Smooth muscle cell (in vitro differentiated cells): ENCODE measurements around the gene BNC2. TPM values are rescaled to one million over a fixed set of nuclear protein-coding genes. Genes with fewer than 3 reads are reported as not detected.
"Not testable (repeated sequence)": the region's sequence is repeated elsewhere in the genome, so short reads cannot be mapped to it uniquely, and the experiment has no call there.

ENCODE experiments used
- DNase-seq: peaks from one replicate; lab custom pipeline; 2025; ENCODE audit not compliant: unreplicated experiment; lab: John Stamatoyannopoulos, UW
- H2AFZ ChIP-seq: fragments of 200-600 bp; sonication (generic); 2 replicates; pipeline ENCODE4 v1.6.0; 2016; ENCODE audit warnings: antibody characterized with exemption, low read depth, mild to moderate bottlenecking
- H3F3A ChIP-seq: fragments of 200-600 bp; sonication (generic); 2 replicates; pipeline ENCODE4 v1.6.0; 2017; ENCODE audit warnings: antibody characterized with exemption, low read depth
- H3K27ac ChIP-seq: fragments of 200-600 bp; sonication (generic); 2 replicates; pipeline ENCODE4 v1.5.1; 2016; ENCODE audit warnings: low read depth, mild to moderate bottlenecking
- H3K27me3 ChIP-seq: fragments of 200-600 bp; sonication (generic); 2 replicates; pipeline ENCODE4 v1.6.1; 2016; ENCODE audit warnings: low read depth, mild to moderate bottlenecking
- H3K36me3 ChIP-seq: fragments of 200-600 bp; sonication (generic); 2 replicates; pipeline ENCODE4 v1.5.1; 2016; ENCODE audit warnings: low read depth
- H3K4me1 ChIP-seq: fragments of 200-600 bp; sonication (generic); 2 replicates; pipeline ENCODE4 v1.5.1; 2016; ENCODE audit warnings: low read depth
- H3K4me2 ChIP-seq: fragments of 200-600 bp; sonication (generic); 2 replicates; pipeline ENCODE4 v1.6.0; 2016; ENCODE audit warnings: mild to moderate bottlenecking
- H3K4me3 ChIP-seq: fragments of 200-600 bp; sonication (generic); 2 replicates; pipeline ENCODE4 v1.5.1; 2016; ENCODE audit warnings: mild to moderate bottlenecking
- H3K79me2 ChIP-seq: fragments of 200-600 bp; sonication (generic); 2 replicates; pipeline ENCODE4 v1.6.0; 2016; ENCODE audit warnings: low read depth, mild to moderate bottlenecking
- H3K9ac ChIP-seq: fragments of 200-600 bp; sonication (generic); 2 replicates; pipeline ENCODE4 v1.6.0; 2016; ENCODE audit warnings: low read depth
- H3K9me3 ChIP-seq: fragments of 200-600 bp; sonication (generic); replicated peaks from 2 replicates; pipeline ENCODE4 v1.5.1; 2016; ENCODE audit warnings: low read depth
- H4K20me1 ChIP-seq: fragments of 200-600 bp; sonication (generic); 2 replicates; pipeline ENCODE4 v1.6.0; 2016; ENCODE audit warnings: low read depth
- CTCF ChIP-seq: fragments of 200-600 bp; sonication (generic); IDR thresholded peaks from 2 replicates; pipeline ENCODE4 v1.5.1; 2017; ENCODE audit warnings: borderline replicate concordance, mild to moderate bottlenecking, antibody characterized with exemption; ENCODE audit not compliant: insufficient read depth, poor library complexity, severe bottlenecking
- WGBS: methylation state at CpG from one replicate; pipeline ENCODE4 v1.1.7; 2016; ENCODE audit warnings: low lambda C conversion rate; 5-methylcytosine and 5-hydroxymethylcytosine counted together
- polyA plus RNA-seq: library from polyadenylated mRNA; unstranded; fragments of >200 nt; fragmentation: Nextera tagmentation; extraction: Ambion mirVana; gene quantifications from 2 replicates; pipeline ENCODE4 v1.2.1, GENCODE V29; 2016
- total RNA-seq: library from RNA; depleted of rRNA; stranded (reverse); fragments of >200 nt; gene quantifications from 2 replicates; pipeline ENCODE4 v1.2.3, GENCODE V29; 2014

BNC2 gene
- total and polyA plus RNA-seq, 2 experiments from 2014 or later, result 11.6 to 13.5 TPM

GRCh38 chr9:16884952-16885513 is 14.6 kb upstream of the BNC2 start:
- Histone ChIP-seq H3K27ac (no peak overlapping the region), H3K36me3 (no peaks in the 10 kb centered on the region), H3K9me3 (no peaks in the 10 kb centered on the region), H3F3A (peaks cover 3% of the 10 kb centered on the region), H2AFZ (no peak overlapping the region), H3K4me3 (no peak overlapping the region), H3K79me2 (no peaks in the 10 kb centered on the region), H3K27me3 (no peaks in the 10 kb centered on the region), H4K20me1 (no peaks in the 10 kb centered on the region), H3K4me2 (no peak overlapping the region), H3K9ac (no peak overlapping the region), H3K4me1 (no peaks in the 10 kb centered on the region)
- DNase-seq, result no peak
- TF ChIP-seq CTCF, result no peak
- 60% methylated on average over 5 of the region's 5 CpGs for WGBS

GRCh38 chr9:16884373-16884772 is 13.9 kb upstream of the BNC2 start:
- H2AFZ ChIP-seq, result no peak overlapping the region
- H3K9me3 ChIP-seq, result no peaks in the 10 kb centered on the region
- no peaks in the 10 kb centered on the region for H3K79me2 ChIP-seq
- H4K20me1 ChIP-seq, result no peaks in the 10 kb centered on the region
- no peak for DNase-seq
- WGBS, result 34% methylated on average over 3 of the region's 3 CpGs
- H3K27me3 ChIP-seq, result no peaks in the 10 kb centered on the region
- H3K4me3 ChIP-seq, result no peak overlapping the region
- H3K4me1 ChIP-seq, result no peaks in the 10 kb centered on the region
- TF ChIP-seq CTCF, result no peak
- H3F3A ChIP-seq, result peaks cover 4% of the 10 kb centered on the region
- no peak overlapping the region for H3K27ac ChIP-seq
- no peak overlapping the region for H3K4me2 ChIP-seq
- no peak overlapping the region for H3K9ac ChIP-seq
- H3K36me3 ChIP-seq, result no peaks in the 10 kb centered on the region

- no peak overlapping the region for H3K27ac ChIP-seq
- peaks cover 6% of the 10 kb centered on the region for H3F3A ChIP-seq
- no peak overlapping the region for H3K4me3 ChIP-seq
- H3K9me3 ChIP-seq, result no peaks in the 10 kb centered on the region
- 74% methylated on average over 6 of the region's 6 CpGs for WGBS
- no peaks in the 10 kb centered on the region for H3K27me3 ChIP-seq
- H4K20me1 ChIP-seq, result no peaks in the 10 kb centered on the region
- no peak for TF ChIP-seq CTCF
- no peaks in the 10 kb centered on the region for H3K36me3 ChIP-seq
- no peaks in the 10 kb centered on the region for H3K79me2 ChIP-seq
- no peaks in the 10 kb centered on the region for H3K4me1 ChIP-seq
- no peak for DNase-seq
- no peak overlapping the region for H3K4me2 ChIP-seq
- H2AFZ ChIP-seq, result no peak overlapping the region
- no peak overlapping the region for H3K9ac ChIP-seq
Measured at GRCh38 chr9:16883586-16883985, 13.1 kb upstream of the BNC2 start.

- not testable (repeated sequence) for H3K4me2 ChIP-seq, H3K79me2 ChIP-seq, H3K4me3 ChIP-seq, H3K27ac ChIP-seq, DNase-seq, H3K9me3 ChIP-seq, H3K4me1 ChIP-seq, H3K27me3 ChIP-seq, H4K20me1 ChIP-seq, H3K9ac ChIP-seq, H3K36me3 ChIP-seq, H2AFZ ChIP-seq, H3F3A ChIP-seq
- 95% methylated on average over 6 of the region's 6 CpGs for WGBS
Measured at GRCh38 chr9:16882440-16882839, 12.0 kb upstream of the BNC2 start.
